Stomach (tissue), 4 donors: Measurements from ENCODE around the gene SIVA1.

Experiments
- EP300 ChIP-seq: sonication (generic); formaldehyde crosslinking; IDR thresholded peaks from one replicate; pipeline ENCODE4 v1.6.1; 2017; ENCODE audit warnings: antibody characterized with exemption
- POLR2A ChIP-seq, 4 donors: fragments of 450-650 bp; IDR thresholded peaks; one replicate each; pipeline ENCODE4 v1.6.1; 2016; ENCODE audit warnings: antibody characterized with exemption in 4 of 4, control low read depth in 2 of 4, mild to moderate bottlenecking in 1 of 4, moderate library complexity in 1 of 4
- TF ChIP-seq, protein P1 (sequence below), 7 experiments: fragments of 450-650 bp in 4 of 7; fragments of 200-600 bp in 3 of 7; sonication (generic) in 3 of 7; IDR thresholded peaks; one replicate each; pipeline ENCODE4 v1.5.1; 2016 to 2019; ENCODE audit warnings: antibody characterized with exemption in 7 of 7, control low read depth in 2 of 7, mild to moderate bottlenecking in 1 of 7

DNA sequence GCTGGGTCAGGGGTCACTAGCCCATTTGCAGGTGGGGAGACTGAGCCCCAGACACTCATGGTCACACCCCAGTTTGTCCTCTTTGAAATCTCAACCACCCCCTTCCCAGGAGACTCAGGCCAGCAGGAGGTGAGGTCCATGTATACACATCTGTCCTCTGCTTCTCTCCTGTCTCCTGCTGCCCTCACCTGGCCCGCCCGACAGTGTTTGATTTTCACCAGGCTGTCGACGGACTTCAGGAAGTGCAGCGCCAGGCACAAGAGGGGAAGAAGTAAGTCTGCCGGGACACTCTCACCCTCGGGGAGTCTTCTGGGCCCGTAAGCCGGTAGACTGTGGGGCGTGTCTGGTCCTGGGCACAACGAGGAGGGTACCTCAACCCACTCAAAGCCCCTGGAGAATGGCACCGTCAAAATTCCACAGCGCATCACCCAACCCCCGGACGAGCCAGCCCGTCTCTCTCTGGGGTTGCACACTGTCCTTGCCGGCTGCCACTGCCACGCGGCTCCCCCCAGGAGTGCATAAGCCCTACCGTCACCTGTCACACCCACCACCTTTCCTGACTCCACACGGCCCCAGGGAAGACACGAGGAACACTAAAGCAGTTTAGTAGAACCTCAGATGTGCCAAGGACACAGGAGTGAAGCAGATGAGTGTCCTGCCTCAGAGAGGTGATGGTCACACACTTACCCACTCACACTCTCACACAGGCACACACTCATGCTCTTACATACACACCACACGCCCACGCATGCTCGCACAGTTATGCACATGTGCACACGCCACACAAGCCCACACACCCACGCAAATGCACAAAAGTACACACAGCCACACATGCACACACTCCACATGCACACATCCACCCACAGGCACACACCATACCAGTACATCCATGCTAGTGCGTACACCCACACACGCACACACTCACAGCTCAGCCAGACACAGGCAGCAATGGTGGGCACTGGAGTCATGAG, 13.1 kb upstream of the SIVA1 start:
- TF ChIP-seq, protein P1, sequence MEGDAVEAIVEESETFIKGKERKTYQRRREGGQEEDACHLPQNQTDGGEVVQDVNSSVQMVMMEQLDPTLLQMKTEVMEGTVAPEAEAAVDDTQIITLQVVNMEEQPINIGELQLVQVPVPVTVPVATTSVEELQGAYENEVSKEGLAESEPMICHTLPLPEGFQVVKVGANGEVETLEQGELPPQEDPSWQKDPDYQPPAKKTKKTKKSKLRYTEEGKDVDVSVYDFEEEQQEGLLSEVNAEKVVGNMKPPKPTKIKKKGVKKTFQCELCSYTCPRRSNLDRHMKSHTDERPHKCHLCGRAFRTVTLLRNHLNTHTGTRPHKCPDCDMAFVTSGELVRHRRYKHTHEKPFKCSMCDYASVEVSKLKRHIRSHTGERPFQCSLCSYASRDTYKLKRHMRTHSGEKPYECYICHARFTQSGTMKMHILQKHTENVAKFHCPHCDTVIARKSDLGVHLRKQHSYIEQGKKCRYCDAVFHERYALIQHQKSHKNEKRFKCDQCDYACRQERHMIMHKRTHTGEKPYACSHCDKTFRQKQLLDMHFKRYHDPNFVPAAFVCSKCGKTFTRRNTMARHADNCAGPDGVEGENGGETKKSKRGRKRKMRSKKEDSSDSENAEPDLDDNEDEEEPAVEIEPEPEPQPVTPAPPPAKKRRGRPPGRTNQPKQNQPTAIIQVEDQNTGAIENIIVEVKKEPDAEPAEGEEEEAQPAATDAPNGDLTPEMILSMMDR (IDR thresholded peaks at IDR 0.05) = no peak
- TF ChIP-seq POLR2A (IDR thresholded peaks at IDR 0.05) (no peak), EP300 (no peak)
